Kidney (tissue), 14 donors: ENCODE results near the gene GNAT1. TPM values are rescaled to one million over a fixed set of nuclear protein-coding genes. Genes with fewer than 3 reads are reported as not detected.
A peak's percentile ranks its signal among the peaks of the same experiment; 100 is the strongest.

ENCODE experiments used
- DNase-seq, 5 donors: peaks; one replicate each; pipeline ENCODE4 v3.0.0-alpha.2; 2013 to 2020
- FAIRE-seq: peaks from 2 replicates; lab custom pipeline; 2012; peaks lifted over from hg19 to GRCh38; lab: Jason Lieb, UNC
- H3K27ac ChIP-seq, 2 donors: one replicate each; pipeline ENCODE4 v1.7.0; 2013; ENCODE audit warnings: low read depth in 2 of 2, low read length in 2 of 2, inconsistent platforms in 1 of 2
- H3K27me3 ChIP-seq: one replicate; pipeline ENCODE4 v1.7.1; 2013; ENCODE audit warnings: low read length, inconsistent platforms; ENCODE audit not compliant: control insufficient read depth, insufficient read depth
- H3K36me3 ChIP-seq, 3 donors: one replicate each; pipeline versions ENCODE4 v1.7.0 to v1.7.1; 2013; ENCODE audit warnings: low read length in 3 of 3, control low read depth in 1 of 3, inconsistent platforms in 1 of 3; ENCODE audit not compliant: insufficient read depth in 3 of 3, control insufficient read depth in 2 of 3
- H3K4me1 ChIP-seq, 3 donors: one replicate each; pipeline versions ENCODE4 v1.7.0 to v1.7.1; 2013; ENCODE audit warnings: low read length in 3 of 3, inconsistent platforms in 1 of 3, low read depth in 1 of 3; ENCODE audit not compliant: control insufficient read depth in 2 of 3, insufficient read depth in 2 of 3
- H3K4me3 ChIP-seq, 3 donors: one replicate each; pipeline versions ENCODE4 v1.7.0 to v1.8.1; 2013; ENCODE audit warnings: low read length in 3 of 3, control low read depth in 1 of 3, inconsistent platforms in 1 of 3
- H3K9ac ChIP-seq, 3 donors: one replicate each; pipeline versions ENCODE4 v1.7.0 to v1.7.1; 2013; ENCODE audit warnings: low read length in 3 of 3, control low read depth in 1 of 3, inconsistent platforms in 1 of 3
- H3K9me3 ChIP-seq, 3 donors: one replicate each; pipeline versions ENCODE4 v1.7.0 to v1.7.1; 2013; ENCODE audit warnings: low read length in 3 of 3, control low read depth in 1 of 3, inconsistent platforms in 1 of 3; ENCODE audit not compliant: control insufficient read depth in 2 of 3, insufficient read depth in 1 of 3
- CTCF ChIP-seq: IDR thresholded peaks from 3 replicates; pipeline ENCODE4 v1.5.1; 2012; ENCODE audit warnings: mild to moderate bottlenecking, moderate library complexity, borderline replicate concordance; ENCODE audit not compliant: insufficient read depth; ENCODE audit errors: extremely low read depth
- intact Hi-C: fragments of 100-400 bp; cut with DNase I; formaldehyde crosslinking; loops from one replicate; pipeline ENCODE4 v1.11.1; 2022
- polyA plus RNA-seq: library from polyadenylated mRNA; stranded (reverse); fragments of 350-450 nt; fragmentation: Illumina TruSeq; extraction: RNeasy Lipid Tissue Mini Kit (QIAGEN cat#74804); gene quantifications from one replicate; pipeline ENCODE4 v1.2.3, GENCODE V29; 2014; ENCODE audit warnings: low read depth, low replicate concordance; ENCODE audit not compliant: insufficient read depth
- total RNA-seq: library from RNA; stranded (reverse); fragmentation: NEBNext Ultra II Directional; extraction: Animal tissue kit (Norgen Biotek cat#: 25700); gene quantifications from one replicate; pipeline ENCODE4 v1.2.1, GENCODE V29; 2021
- donor health status: control.
- donor health status: control.
- donor health status: control.
- donor health status: control.
- donor health status: control.
- donor health status: DM: yes; HTN: yes; CAD: no.
- donor health status: Normal renal cell carcinoma (clear cell type).

Gene GNAT1
- total and polyA plus RNA-seq, 2 donors from 2014 or later, result not detected

- peak overlapping the region in 1 of 3 donors; percentile 69 for H3K9ac ChIP-seq
- no peak for TF ChIP-seq CTCF
- DNase-seq, result peak; percentile 84 to 91 (median 84)
- H3K9me3 ChIP-seq, result no peaks in the 10 kb centered on the region
- peak overlapping the region in 1 of 3 donors; percentile 14 for H3K4me3 ChIP-seq
- peaks cover 5 to 89% (median 59%) of the 10 kb centered on the region in 3 donors for H3K4me1 ChIP-seq
- no peaks in the 10 kb centered on the region for H3K27me3 ChIP-seq
- H3K27ac ChIP-seq, result peak overlapping the region; percentile 83 to 90
- FAIRE-seq, result no peak
- intact Hi-C loops, result no loop called here
- H3K36me3 ChIP-seq, result peaks cover 0 to 2% (median 0%) of the 10 kb centered on the region in 3 donors
These were observed 24.2 kb upstream of the GNAT1 start for GRCh38 chr3:50167069-50167840.

- intact Hi-C loops, result no loop called here
- Histone ChIP-seq H3K9ac (peak overlapping the region in 1 of 3 donors; percentile 69), H3K27ac (peak overlapping the region; percentile 83 to 90), H3K4me1 (peaks cover 5 to 89% (median 59%) of the 10 kb centered on the region in 3 donors), H3K4me3 (peak overlapping the region in 1 of 3 donors; percentile 14), H3K27me3 (no peaks in the 10 kb centered on the region), H3K9me3 (no peaks in the 10 kb centered on the region), H3K36me3 (peaks cover 0 to 2% (median 0%) of the 10 kb centered on the region in 3 donors)
- TF ChIP-seq CTCF, result no peak
- DNase-seq, result no peak
- FAIRE-seq, result no peak
These were observed 23.6 kb upstream of the GNAT1 start for GRCh38 chr3:50167841-50168209.

- Histone ChIP-seq H3K9me3 (no peaks in the 10 kb centered on the region), H3K9ac (peak overlapping the region in 1 of 3 donors; percentile 69), H3K36me3 (peaks cover 0 to 2% (median 0%) of the 10 kb centered on the region in 3 donors), H3K4me3 (no peak overlapping the region), H3K27me3 (no peaks in the 10 kb centered on the region), H3K27ac (peak overlapping the region; percentile 83 to 88), H3K4me1 (peaks cover 5 to 83% (median 53%) of the 10 kb centered on the region in 3 donors)
- peak in 1 of 5 donors; percentile 80 for DNase-seq
- FAIRE-seq, result no peak
- intact Hi-C loops, result no loop called here
- no peak for TF ChIP-seq CTCF
These were observed 23.0 kb upstream of the GNAT1 start for GRCh38 chr3:50168388-50168787.
